HEK293 (cell line): ENCODE results near the gene PROK2.

Experiments
- CTCF ChIP-seq: fragments of 450-650 bp; formaldehyde crosslinking; IDR thresholded peaks from 2 replicates; pipeline ENCODE4 v1.5.1; 2016; ENCODE audit warnings: missing biosample characterization, missing genetic modification characterization
- ZBTB10 ChIP-seq: fragments of 450-650 bp; formaldehyde crosslinking; IDR thresholded peaks from 2 replicates; pipeline ENCODE4 v1.5.1; 2016; ENCODE audit warnings: missing biosample characterization, missing genetic modification characterization
- ZBTB20 ChIP-seq: fragments of 450-650 bp; formaldehyde crosslinking; IDR thresholded peaks from 2 replicates; pipeline ENCODE4 v1.5.1; 2016; ENCODE audit warnings: missing biosample characterization, missing genetic modification characterization
- ZNF530 ChIP-seq: fragments of 450-650 bp; formaldehyde crosslinking; IDR thresholded peaks from 2 replicates; pipeline ENCODE4 v1.5.1; 2016; ENCODE audit warnings: low read depth, missing biosample characterization, missing genetic modification characterization

GRCh38 chr3:71831599-71831998, 46.7 kb upstream of the PROK2 start:
- TF ChIP-seq CTCF (tag by site-specific recombination) (no peak), ZNF530 (tag by site-specific recombination) (no peak), ZBTB10 (no peak), ZBTB20 (tag by site-specific recombination) (no peak)
